Measurements from ENCODE around the gene PRDM1. TPM values are rescaled to one million over a fixed set of nuclear protein-coding genes. Genes with fewer than 3 reads are reported as not detected.

Gene PRDM1
- total RNA-seq, 4 donors from 2014 or later, result 18.3 to 75.8 (median 35.4) TPM

GRCh38 chr6:106128981-106129781, 43.0 kb downstream of the PRDM1 start:
- Histone ChIP-seq H3K4me1 (peaks cover 0 to 26% (median 9%) of the 10 kb centered on the region in 3 donors), H3K4me3 (peak overlapping the region in 1 of 4 donors; percentile 1), H3K27ac (peak overlapping the region in 2 of 4 donors; percentile 45 to 64), H3K36me3 (no peaks in the 10 kb centered on the region), H3K27me3 (no peaks in the 10 kb centered on the region), H3K9me3 (no peaks in the 10 kb centered on the region)
- 65 to 72% methylated on average over 9 of the region's 9 CpGs for whole genome bisulfite sequencing, 2 donors
- DNase-seq, result no peak
- TF ChIP-seq POLR2A (IDR thresholded peaks at IDR 0.05), result no peak
- no peak for TF ChIP-seq CTCF (IDR thresholded peaks at IDR 0.05)
- intact Hi-C loops (cut with DNase I), result no loop called here

GRCh38 chr6:106132153-106132698, 46.1 kb downstream of the PRDM1 start:
- Histone ChIP-seq H3K27me3 (no peaks in the 10 kb centered on the region), H3K9me3 (no peaks in the 10 kb centered on the region), H3K27ac (no peak overlapping the region), H3K36me3 (no peaks in the 10 kb centered on the region), H3K4me1 (peaks cover 0 to 41% (median 10%) of the 10 kb centered on the region in 3 donors), H3K4me3 (no peak overlapping the region)
- no peak for DNase-seq
- TF ChIP-seq POLR2A (IDR thresholded peaks at IDR 0.05), result no peak
- no peak for TF ChIP-seq CTCF (IDR thresholded peaks at IDR 0.05)
- intact Hi-C loops (cut with DNase I), result no loop called here
- WGBS, 2 donors, result 88 to 90% methylated on average over 9 of the region's 10 CpGs

- intact Hi-C loops (cut with DNase I), result no loop called here
- Histone ChIP-seq H3K36me3 (no peaks in the 10 kb centered on the region), H3K27me3 (no peaks in the 10 kb centered on the region), H3K4me1 (peaks cover 0 to 41% (median 10%) of the 10 kb centered on the region in 3 donors), H3K9me3 (no peaks in the 10 kb centered on the region), H3K27ac (no peak overlapping the region), H3K4me3 (no peak overlapping the region)
- WGBS, 2 donors, result 57 to 58% methylated on average over 6 of the region's 6 CpGs
- no peak for DNase-seq
- TF ChIP-seq CTCF (IDR thresholded peaks at IDR 0.05), result no peak
- TF ChIP-seq POLR2A (IDR thresholded peaks at IDR 0.05), result no peak
Measured at GRCh38 chr6:106133040-106133439, 46.9 kb downstream of the PRDM1 start.

GRCh38 chr6:106134087-106134770, 48.1 kb downstream of the PRDM1 start:
- H3K4me3 ChIP-seq, result no peak overlapping the region
- no peaks in the 10 kb centered on the region for H3K9me3 ChIP-seq
- H3K36me3 ChIP-seq, result no peaks in the 10 kb centered on the region
- H3K4me1 ChIP-seq, result peaks cover 0 to 34% (median 4%) of the 10 kb centered on the region in 3 donors
- H3K27me3 ChIP-seq, result no peaks in the 10 kb centered on the region
- peak overlapping the region; percentile 53 to 84 (median 70) for H3K27ac ChIP-seq
- no peak for DNase-seq
- no peak for TF ChIP-seq CTCF (IDR thresholded peaks at IDR 0.05)
- TF ChIP-seq POLR2A (IDR thresholded peaks at IDR 0.05), result no peak
- WGBS, 2 donors, result 45 to 77% methylated on average over 14 to 17 of the region's 17 CpGs
- intact Hi-C loops (cut with DNase I), result no loop called here

Data from esophagus squamous epithelium (tissue), 5 donors.